SU-DHL-6 (cell line): ENCODE data around the gene KCNK18.

Experiments used
- H2AFZ ChIP-seq: fragments of 200-600 bp; sonication (generic); 2 replicates; pipeline ENCODE4 v1.6.1; 2014; ENCODE audit warnings: low read depth, mild to moderate bottlenecking, moderate library complexity, mixed read lengths, antibody characterized with exemption, low read length; ENCODE audit not compliant: severe bottlenecking
- H3F3A ChIP-seq: fragments of 200-600 bp; shearing (Covaris generic); 2 replicates; pipeline ENCODE4 v1.6.0; 2016; ENCODE audit warnings: antibody characterized with exemption, mild to moderate bottlenecking; ENCODE audit not compliant: insufficient read depth
- H3K27ac ChIP-seq: fragments of 200-600 bp; sonication (generic); 2 replicates; pipeline ENCODE4 v1.5.1; 2016; ENCODE audit warnings: low read depth, mild to moderate bottlenecking, low read length, moderate library complexity, mixed read lengths
- H3K27me3 ChIP-seq: fragments of 200-600 bp; sonication (generic), shearing (Covaris generic); 2 replicates; pipeline ENCODE4 v1.6.0; 2014; ENCODE audit warnings: mild to moderate bottlenecking, low read length
- H3K36me3 ChIP-seq: fragments of 200-600 bp; sonication (generic); 2 replicates; pipeline ENCODE4 v1.6.1; 2014; ENCODE audit warnings: mild to moderate bottlenecking, low read length, mixed read lengths
- H3K4me2 ChIP-seq: fragments of 300-600, 200-600 bp; shearing (Covaris generic), sonication (generic); 2 replicates; pipeline ENCODE4 v1.6.0; 2014; ENCODE audit warnings: low read length, low read depth, mild to moderate bottlenecking; ENCODE audit not compliant: poor library complexity, severe bottlenecking
- H3K4me3 ChIP-seq: fragments of 200-600 bp; sonication (generic); 2 replicates; pipeline ENCODE4 v1.5.1; 2014; ENCODE audit warnings: antibody characterized with exemption, low read length, mild to moderate bottlenecking, mixed read lengths; ENCODE audit not compliant: insufficient read depth, poor library complexity, severe bottlenecking
- H3K79me2 ChIP-seq: fragments of 200-600 bp; sonication (generic); 2 replicates; pipeline ENCODE4 v1.6.1; 2014; ENCODE audit warnings: mild to moderate bottlenecking, low read length, moderate library complexity; ENCODE audit not compliant: insufficient read depth
- H3K9ac ChIP-seq: fragments of 200-600 bp; sonication (generic); 2 replicates; pipeline ENCODE4 v1.7.0; 2014; ENCODE audit warnings: mild to moderate bottlenecking, low read length
- H3K9me2 ChIP-seq: fragments of 200-600 bp; sonication (generic); replicated peaks from 2 replicates; pipeline ENCODE4 v1.6.1; 2014; ENCODE audit warnings: low read length; ENCODE audit not compliant: insufficient read depth
- H3K9me3 ChIP-seq: fragments of 200-600 bp; sonication (generic); 2 replicates; pipeline ENCODE4 v1.6.1; 2014; ENCODE audit warnings: low read length, mixed read lengths; ENCODE audit not compliant: insufficient read depth
- H4K20me1 ChIP-seq: fragments of 200-600 bp; sonication (generic); 2 replicates; pipeline ENCODE4 v1.6.1; 2014; ENCODE audit warnings: low read depth, mild to moderate bottlenecking, antibody characterized with exemption, low read length, moderate library complexity, mixed read lengths
- CTCF ChIP-seq: fragments of 200-600 bp; sonication (generic); IDR thresholded peaks from one replicate; pipeline ENCODE4 v1.5.1; 2017; ENCODE audit warnings: antibody characterized with exemption, mild to moderate bottlenecking, low read length, moderate library complexity; ENCODE audit not compliant: insufficient read depth, poor library complexity, severe bottlenecking
- EZH2phosphoT487 ChIP-seq: fragments of 200-600 bp; sonication (generic), shearing (Covaris generic); conservative IDR thresholded peaks from 2 replicates; pipeline ENCODE4 v1.6.1; 2018; ENCODE audit warnings: mild to moderate bottlenecking, antibody characterized with exemption, low read length, moderate library complexity, mixed read lengths

The KCNK18 gene

GRCh38 chr10:117198088-117198487, 799 bp downstream of the KCNK18 start:
- no peak overlapping the region for H3K4me2 ChIP-seq

GRCh38 chr10:117201826-117202225, 4.5 kb downstream of the KCNK18 start:
- Histone ChIP-seq H3F3A (no peaks in the 10 kb centered on the region), H4K20me1 (no peaks in the 10 kb centered on the region)

More at GRCh38 chr10:117198088-117198487, 799 bp downstream of the KCNK18 start:
- TF ChIP-seq CTCF (no peak), EZH2phosphoT487 (no peak)
- Histone ChIP-seq H3F3A (no peaks in the 10 kb centered on the region), H3K36me3 (no peaks in the 10 kb centered on the region), H4K20me1 (no peaks in the 10 kb centered on the region), H2AFZ (no peak overlapping the region), H3K27ac (no peak overlapping the region), H3K9ac (no peak overlapping the region), H3K9me3 (no peaks in the 10 kb centered on the region), H3K27me3 (no peaks in the 10 kb centered on the region), H3K9me2 (no peaks in the 10 kb centered on the region), H3K4me3 (no peak overlapping the region), H3K79me2 (no peaks in the 10 kb centered on the region)

GRCh38 chr10:117204316-117204715, 7.0 kb downstream of the KCNK18 start:
- no peak for TF ChIP-seq EZH2phosphoT487
- TF ChIP-seq CTCF, result no peak
- no peaks in the 10 kb centered on the region for H3F3A ChIP-seq

More at GRCh38 chr10:117201826-117202225, 4.5 kb downstream of the KCNK18 start:
- Histone ChIP-seq H3K27me3 (no peaks in the 10 kb centered on the region), H3K4me3 (no peak overlapping the region), H2AFZ (no peak overlapping the region), H3K27ac (no peak overlapping the region), H3K9me2 (no peaks in the 10 kb centered on the region), H3K9me3 (no peaks in the 10 kb centered on the region), H3K4me2 (no peak overlapping the region), H3K9ac (no peak overlapping the region), H3K36me3 (no peaks in the 10 kb centered on the region), H3K79me2 (no peaks in the 10 kb centered on the region)
- TF ChIP-seq CTCF (no peak), EZH2phosphoT487 (no peak)

More at GRCh38 chr10:117204316-117204715, 7.0 kb downstream of the KCNK18 start:
- Histone ChIP-seq H3K27ac (no peak overlapping the region), H3K79me2 (no peaks in the 10 kb centered on the region), H3K9me3 (no peaks in the 10 kb centered on the region), H4K20me1 (no peaks in the 10 kb centered on the region), H3K4me2 (no peak overlapping the region), H3K4me3 (no peak overlapping the region), H3K9me2 (no peaks in the 10 kb centered on the region), H3K36me3 (no peaks in the 10 kb centered on the region), H3K27me3 (no peaks in the 10 kb centered on the region), H3K9ac (no peak overlapping the region), H2AFZ (no peak overlapping the region)
